ENCODE data around the gene EPB41L4A. TPM values are rescaled to one million over a fixed set of nuclear protein-coding genes. Genes with fewer than 3 reads are reported as not detected.
"Not testable (repeated sequence)": the region's sequence is repeated elsewhere in the genome, so short reads cannot be mapped to it uniquely, and the experiment has no call there.

EPB41L4A gene, protein sequence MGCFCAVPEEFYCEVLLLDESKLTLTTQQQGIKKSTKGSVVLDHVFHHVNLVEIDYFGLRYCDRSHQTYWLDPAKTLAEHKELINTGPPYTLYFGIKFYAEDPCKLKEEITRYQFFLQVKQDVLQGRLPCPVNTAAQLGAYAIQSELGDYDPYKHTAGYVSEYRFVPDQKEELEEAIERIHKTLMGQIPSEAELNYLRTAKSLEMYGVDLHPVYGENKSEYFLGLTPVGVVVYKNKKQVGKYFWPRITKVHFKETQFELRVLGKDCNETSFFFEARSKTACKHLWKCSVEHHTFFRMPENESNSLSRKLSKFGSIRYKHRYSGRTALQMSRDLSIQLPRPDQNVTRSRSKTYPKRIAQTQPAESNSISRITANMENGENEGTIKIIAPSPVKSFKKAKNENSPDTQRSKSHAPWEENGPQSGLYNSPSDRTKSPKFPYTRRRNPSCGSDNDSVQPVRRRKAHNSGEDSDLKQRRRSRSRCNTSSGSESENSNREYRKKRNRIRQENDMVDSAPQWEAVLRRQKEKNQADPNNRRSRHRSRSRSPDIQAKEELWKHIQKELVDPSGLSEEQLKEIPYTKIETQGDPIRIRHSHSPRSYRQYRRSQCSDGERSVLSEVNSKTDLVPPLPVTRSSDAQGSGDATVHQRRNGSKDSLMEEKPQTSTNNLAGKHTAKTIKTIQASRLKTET
- total RNA-seq, result 10 to 100 TPM in 4 of 5 donors, 1 to 10 TPM in 1; 9.8 to 77.6 (median 19.3) TPM
- 1 to 10 TPM; 4.4 to 7.0 (median 5.5) TPM for polyA plus RNA-seq
- long read RNA-seq, donor 1, result 0 reads
- long read RNA-seq, donor 2, result 0 reads
- long read RNA-seq, donor 3, partial matches to known transcripts, result 15 of 15 reads
- long read RNA-seq, donor 3, other reads (novel, unspliced or antisense), result 0 of 15 reads
- long read RNA-seq, donor 4, result 0 reads
- long read RNA-seq, donor 5, result 0 reads
- long read RNA-seq, donor 6, result 0 reads
- long read RNA-seq, donor 7, result 0 reads
- long read RNA-seq, donor 8, result 0 reads
- long read RNA-seq, donor 9, result 0 reads
- long read RNA-seq, donor 10, result 0 reads

DNA sequence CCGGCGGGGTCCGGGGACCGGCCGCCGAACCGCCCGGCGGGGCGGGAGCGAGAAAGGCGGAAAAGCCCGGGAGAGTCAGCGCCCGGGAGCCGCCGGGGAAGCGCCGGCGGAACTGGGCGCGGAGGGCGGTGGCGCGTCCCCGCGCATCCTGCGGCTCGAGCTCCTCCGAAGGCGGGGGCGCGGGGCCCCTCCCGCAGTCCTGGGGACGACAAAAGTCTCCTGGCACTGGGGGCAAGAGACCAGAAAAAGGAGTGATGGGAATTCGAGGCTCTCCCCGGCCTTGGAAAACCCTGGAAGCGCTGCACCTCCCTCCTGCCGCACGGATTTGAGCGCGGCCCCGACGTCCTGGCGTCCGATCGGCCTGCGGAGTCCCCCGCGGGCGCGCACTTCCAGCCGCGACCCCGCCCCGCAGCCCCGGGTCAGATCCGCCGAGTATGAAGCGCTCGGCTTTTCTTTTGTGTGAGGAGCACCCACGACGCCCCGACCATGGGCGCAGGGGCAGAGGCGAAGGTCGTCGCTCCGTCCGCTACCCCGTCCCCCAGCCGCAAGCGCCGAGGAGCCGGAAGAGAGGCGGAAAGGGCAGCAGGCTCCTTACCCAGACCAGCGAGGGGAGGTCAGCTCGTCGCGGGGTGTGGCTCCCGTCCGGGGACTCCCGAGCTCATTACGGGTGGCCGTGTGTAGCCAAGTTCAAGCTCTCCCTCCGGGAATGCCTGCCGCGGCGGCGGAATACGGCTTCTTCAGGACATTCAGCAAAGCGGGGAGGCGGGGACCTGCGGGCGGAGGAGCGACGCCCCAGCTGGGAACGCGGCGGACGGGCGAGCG, at the start of gene EPB41L4A:
Gene EPB41L4A, minus strand, starts transcription at position 114 of the 822 bp plus-strand sequence. CDS start 238 bp downstream, outside the sequence.
- peak within 1 kb of the TSS; percentile 69 to 86 (median 78) for H3K4me3 ChIP-seq
- WGBS, 5 donors, result 0 to 2% (median 1%) methylated on average over 28 to 103 of the region's 103 CpGs
- intact Hi-C loops (cut with DNase I; ENCODE audit: low total_unique reads), result loop anchor here (10.0 kb wide), 1 partner anchor 215 kb away; no protein-coding TSS in a partner anchor
- DNase-seq, result peak; percentile 69 to 86
- peak within 1 kb of the TSS; percentile 83 to 96 (median 85) for H3K27ac ChIP-seq
- H3K9me3 ChIP-seq, result no peaks in the 10 kb centered on the region
- H3K27me3 ChIP-seq, result peaks cover 0 to 19% (median 7%) of the 10 kb centered on the region in 3 donors
- peaks cover 0 to 36% (median 14%) of the 10 kb centered on the region in 4 donors for H3K4me1 ChIP-seq
- TF ChIP-seq POLR2A (IDR thresholded peaks at IDR 0.05) (no peak), EP300 (IDR thresholded peaks at IDR 0.05) (no peak), POLR2AphosphoS5 (IDR thresholded peaks at IDR 0.05) (peak in 1 of 3 donors; percentile 13)
- TF ChIP-seq, protein P1, sequence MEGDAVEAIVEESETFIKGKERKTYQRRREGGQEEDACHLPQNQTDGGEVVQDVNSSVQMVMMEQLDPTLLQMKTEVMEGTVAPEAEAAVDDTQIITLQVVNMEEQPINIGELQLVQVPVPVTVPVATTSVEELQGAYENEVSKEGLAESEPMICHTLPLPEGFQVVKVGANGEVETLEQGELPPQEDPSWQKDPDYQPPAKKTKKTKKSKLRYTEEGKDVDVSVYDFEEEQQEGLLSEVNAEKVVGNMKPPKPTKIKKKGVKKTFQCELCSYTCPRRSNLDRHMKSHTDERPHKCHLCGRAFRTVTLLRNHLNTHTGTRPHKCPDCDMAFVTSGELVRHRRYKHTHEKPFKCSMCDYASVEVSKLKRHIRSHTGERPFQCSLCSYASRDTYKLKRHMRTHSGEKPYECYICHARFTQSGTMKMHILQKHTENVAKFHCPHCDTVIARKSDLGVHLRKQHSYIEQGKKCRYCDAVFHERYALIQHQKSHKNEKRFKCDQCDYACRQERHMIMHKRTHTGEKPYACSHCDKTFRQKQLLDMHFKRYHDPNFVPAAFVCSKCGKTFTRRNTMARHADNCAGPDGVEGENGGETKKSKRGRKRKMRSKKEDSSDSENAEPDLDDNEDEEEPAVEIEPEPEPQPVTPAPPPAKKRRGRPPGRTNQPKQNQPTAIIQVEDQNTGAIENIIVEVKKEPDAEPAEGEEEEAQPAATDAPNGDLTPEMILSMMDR (IDR thresholded peaks at IDR 0.05), result no peak
- no peaks in the 10 kb centered on the region for H3K36me3 ChIP-seq

DNA sequence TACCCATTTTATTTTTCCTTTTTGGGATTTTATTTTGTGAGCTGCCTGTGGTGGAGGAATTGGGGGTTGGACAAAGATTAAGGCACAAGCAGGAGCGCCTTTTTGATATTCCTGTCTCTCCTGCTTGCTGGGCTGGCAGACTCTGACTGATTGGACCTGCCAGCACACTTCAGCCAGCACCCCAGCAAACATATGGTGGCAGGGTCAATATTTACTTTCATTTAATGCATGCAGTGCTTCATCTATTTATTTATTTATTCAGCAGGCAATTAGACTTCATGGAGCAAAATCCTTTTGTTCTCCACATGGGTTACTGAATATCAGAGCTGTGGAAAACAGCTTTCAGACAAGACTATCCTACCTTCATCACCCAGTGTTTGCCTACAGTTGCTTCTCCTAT, 48.4 kb upstream of the EPB41L4A start:
- Histone ChIP-seq H3K4me3 (no peak overlapping the region), H3K27ac (no peak overlapping the region), H3K4me1 (no peaks in the 10 kb centered on the region), H3K36me3 (no peaks in the 10 kb centered on the region), H3K27me3 (no peaks in the 10 kb centered on the region), H3K9me3 (peaks cover 0 to 4% (median 0%) of the 10 kb centered on the region in 4 donors)
- WGBS, 5 donors, result 26 to 50% (median 42%) methylated on average over 1 of the region's 1 CpG
- TF ChIP-seq POLR2A (IDR thresholded peaks at IDR 0.05) (no peak), POLR2AphosphoS5 (IDR thresholded peaks at IDR 0.05) (no peak), EP300 (IDR thresholded peaks at IDR 0.05) (no peak)
- TF ChIP-seq, protein P1 (IDR thresholded peaks at IDR 0.05), result no peak
- intact Hi-C loops (cut with DNase I; ENCODE audit: low total_unique reads), result no loop called here
- DNase-seq, result peak in 1 of 2 donors; percentile 14

DNA sequence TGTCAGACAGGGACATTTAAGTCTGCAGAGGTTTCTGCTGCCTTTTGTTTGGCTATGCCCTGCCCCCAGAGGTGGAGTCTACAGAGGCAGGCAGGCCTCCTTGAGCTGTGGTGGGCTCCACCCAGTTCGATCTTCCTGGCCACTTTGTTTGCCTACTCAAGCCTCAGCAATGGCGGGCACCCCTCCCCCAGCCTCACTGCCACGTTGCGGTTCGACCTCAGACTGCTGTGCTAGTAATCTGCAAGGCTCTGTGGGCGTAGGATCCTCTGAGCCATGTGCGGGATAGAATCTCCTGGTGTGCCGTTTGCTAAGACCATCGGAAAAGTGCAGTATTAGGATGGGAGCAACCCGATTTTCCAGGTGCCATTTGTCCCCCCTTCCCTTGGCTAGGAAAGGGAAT, 47.2 kb upstream of the EPB41L4A start:
- H3K4me3 ChIP-seq; intact Hi-C loops (cut with DNase I; ENCODE audit: low total_unique reads); H3K9me3 ChIP-seq; H3K27ac ChIP-seq; H3K27me3 ChIP-seq; H3K4me1 ChIP-seq; DNase-seq; H3K36me3 ChIP-seq: not testable (repeated sequence)
- 87 to 92% (median 91%) methylated on average over 9 to 10 of the region's 10 CpGs for WGBS, 5 donors

DNA sequence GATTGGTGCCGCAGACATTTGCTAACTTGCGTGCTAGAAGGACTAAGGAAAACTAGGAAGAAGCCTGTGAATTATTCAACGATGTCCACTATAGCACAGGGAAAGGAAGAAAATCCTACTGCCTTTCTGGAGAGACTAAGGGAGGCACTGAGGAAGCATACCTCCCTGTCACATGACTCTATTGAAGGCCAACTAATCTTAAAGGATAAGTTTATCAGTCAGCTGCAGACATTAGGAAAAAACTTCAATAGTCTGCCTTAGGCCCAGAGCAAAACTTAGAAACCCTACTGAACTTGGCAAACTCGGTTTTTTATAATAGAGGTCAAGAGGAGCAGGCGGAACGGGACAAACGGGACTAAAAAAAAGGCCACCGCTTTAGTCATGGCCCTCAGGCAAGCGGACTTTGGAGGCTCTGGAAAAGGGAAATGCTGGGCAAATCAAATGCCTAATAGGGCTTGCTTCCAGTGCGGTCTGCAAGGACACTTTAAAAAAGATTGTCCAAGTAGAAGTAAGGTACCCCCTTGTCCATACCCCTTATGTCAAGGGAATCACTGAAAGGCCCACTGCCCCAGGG, 28.2 kb upstream of the EPB41L4A start:
- H3K4me3 ChIP-seq; intact Hi-C loops (cut with DNase I; ENCODE audit: low total_unique reads); H3K9me3 ChIP-seq; H3K4me1 ChIP-seq; H3K27me3 ChIP-seq; H3K36me3 ChIP-seq; H3K27ac ChIP-seq; DNase-seq: not testable (repeated sequence)
- WGBS, 5 donors, result 86 to 87% (median 87%) methylated on average over 10 of the region's 10 CpGs

All from stomach (tissue), 19 donors.